ENCODE measurements around the gene STIM2.

DNA sequence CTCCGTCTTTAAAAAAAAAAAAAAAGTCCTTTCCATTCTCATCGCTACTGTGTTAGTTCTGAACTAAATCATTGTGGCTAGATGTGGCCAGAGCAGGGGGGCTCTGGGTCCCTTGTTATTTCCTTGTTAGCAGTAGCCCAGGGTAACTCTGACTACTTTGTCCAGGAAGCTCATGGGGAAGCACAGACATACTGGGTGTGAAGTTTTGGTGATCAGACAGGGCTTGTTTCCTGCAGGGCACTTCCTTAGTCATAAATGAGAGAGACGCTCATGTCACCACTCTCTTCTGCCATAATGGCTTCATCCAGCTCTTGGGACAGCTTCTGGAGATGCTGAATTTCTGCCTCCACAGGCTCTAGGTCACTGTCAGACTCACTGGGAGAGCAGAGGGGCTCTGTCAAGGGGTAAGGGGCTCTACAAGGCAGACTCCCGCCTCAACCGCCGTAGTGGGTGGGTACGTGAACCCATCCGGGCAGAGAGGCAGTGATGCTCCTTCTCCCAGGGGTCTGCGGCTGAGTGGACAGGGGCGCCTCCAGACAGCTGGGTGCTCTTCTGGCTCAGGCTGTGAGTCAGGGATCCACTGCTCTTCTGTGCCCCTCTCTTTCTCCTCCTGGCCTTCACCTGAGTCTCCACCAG, 12.9 kb downstream of the STIM2 start:
- TF ChIP-seq GATA2 (IDR thresholded peaks at IDR 0.05; ENCODE audit: low read depth, low read length) (no peak), GATA3 (IDR thresholded peaks at IDR 0.05; ENCODE audit: low read depth, low read length) (no peak)

Measured in SH-SY5Y (cell line).